B cell (primary cell): ENCODE results near the gene LRRC49.

Source experiments
- CTCF ChIP-seq: fragments of 200-600 bp; IDR thresholded peaks from one replicate; pipeline ENCODE4 v1.8.0; 2022; ENCODE audit warnings: antibody characterized with exemption, mild to moderate bottlenecking
- EZH2 ChIP-seq: IDR thresholded peaks from 2 replicates; pipeline ENCODE4 v1.6.1; 2012; ENCODE audit warnings: borderline replicate concordance, low read depth, mild to moderate bottlenecking, moderate library complexity, low read length; ENCODE audit not compliant: insufficient read depth, poor library complexity, severe bottlenecking

DNA sequence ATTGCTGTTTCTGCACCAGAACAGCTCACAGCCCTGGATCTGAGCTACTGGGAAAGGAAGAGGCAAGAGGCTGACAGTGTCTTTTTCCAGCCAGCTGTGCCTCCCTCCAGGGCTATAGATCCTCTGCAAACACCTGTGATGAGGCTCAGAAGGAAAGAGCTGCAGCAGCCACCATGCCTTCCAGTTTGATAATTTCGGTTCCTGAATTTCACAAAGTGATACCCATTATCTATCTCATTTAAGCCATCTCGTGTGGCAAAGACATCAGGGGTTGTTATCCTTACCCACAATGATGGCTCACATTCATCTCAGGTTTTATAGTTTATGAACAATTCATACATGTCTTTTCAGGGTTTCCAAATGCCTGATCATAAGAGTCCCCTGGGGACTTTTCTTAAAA, 36.9 kb upstream of the LRRC49 start:
- TF ChIP-seq CTCF (no peak), EZH2 (no peak)
